Endothelial cell (in vitro differentiated cells): ENCODE data around the gene PLPPR5. TPM values are rescaled to one million over a fixed set of nuclear protein-coding genes. Genes with fewer than 3 reads are reported as not detected.

Experiments
- DNase-seq: peaks from one replicate; pipeline ENCODE4 v3.0.0; 2021; ENCODE audit warnings: low spot score
- H3K27ac Mint-ChIP-seq: one replicate; pipeline ENCODE4 v1.8.0; 2021; ENCODE audit warnings: mixed read lengths, inconsistent platforms; ENCODE audit not compliant: unreplicated experiment
- H3K27me3 Mint-ChIP-seq: one replicate; pipeline ENCODE4 v1.8.0; 2021; ENCODE audit warnings: mild to moderate bottlenecking, moderate library complexity, mixed read lengths, inconsistent platforms; ENCODE audit not compliant: unreplicated experiment
- H3K36me3 Mint-ChIP-seq: one replicate; pipeline ENCODE4 v1.8.0; 2021; ENCODE audit warnings: mild to moderate bottlenecking, low read depth, mixed read lengths, inconsistent platforms; ENCODE audit not compliant: unreplicated experiment
- H3K4me1 Mint-ChIP-seq: one replicate; pipeline ENCODE4 v1.8.0; 2021; ENCODE audit warnings: mild to moderate bottlenecking, mixed read lengths, inconsistent platforms; ENCODE audit not compliant: unreplicated experiment
- H3K4me3 Mint-ChIP-seq: one replicate; pipeline ENCODE4 v1.8.0; 2021; ENCODE audit warnings: mild to moderate bottlenecking, mixed read lengths, inconsistent platforms; ENCODE audit not compliant: unreplicated experiment
- H3K9me3 Mint-ChIP-seq: one replicate; pipeline ENCODE4 v1.8.0; 2021; ENCODE audit warnings: mixed read lengths, inconsistent platforms; ENCODE audit not compliant: unreplicated experiment
- total RNA-seq: library from RNA; stranded (reverse); fragmentation: NEBNext Ultra II Directional; extraction: Animal tissue kit (Norgen Biotek cat#: 25700); gene quantifications from one replicate; pipeline ENCODE4 v1.2.1, GENCODE V29; 2021; ENCODE audit not compliant: unreplicated experiment
- TF ChIP-seq, protein P1 (sequence below): fragments of 200-600 bp; sonication (generic); IDR thresholded peaks from one replicate; pipeline ENCODE4 v1.5.0; 2021; ENCODE audit warnings: antibody characterized with exemption; ENCODE audit not compliant: unreplicated experiment

PLPPR5 gene
- total RNA-seq, 1 donor from 2014 or later: 1.1 TPM

DNA sequence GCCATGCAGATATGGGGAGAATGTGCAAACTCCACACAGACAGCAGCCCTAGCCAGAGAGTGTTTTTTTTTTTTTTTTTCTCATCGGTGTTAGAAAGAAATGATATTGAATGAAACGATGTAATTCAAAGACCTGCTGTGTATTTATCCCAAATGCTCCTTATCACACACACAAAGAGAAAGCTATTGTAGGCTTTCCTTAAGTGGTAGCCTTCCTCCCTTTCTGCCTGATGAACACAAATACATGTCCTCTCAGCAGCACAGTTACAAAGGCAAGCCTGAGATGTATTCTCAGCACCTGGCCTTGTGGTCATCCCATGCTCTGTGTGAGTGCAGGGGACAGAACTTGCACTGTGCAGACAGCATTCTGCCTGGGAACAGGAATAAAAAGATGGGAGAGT, 93.8 kb downstream of the PLPPR5 start:
- no peaks in the 10 kb centered on the region for H3K4me1 Mint-ChIP-seq
- TF ChIP-seq, protein P1, sequence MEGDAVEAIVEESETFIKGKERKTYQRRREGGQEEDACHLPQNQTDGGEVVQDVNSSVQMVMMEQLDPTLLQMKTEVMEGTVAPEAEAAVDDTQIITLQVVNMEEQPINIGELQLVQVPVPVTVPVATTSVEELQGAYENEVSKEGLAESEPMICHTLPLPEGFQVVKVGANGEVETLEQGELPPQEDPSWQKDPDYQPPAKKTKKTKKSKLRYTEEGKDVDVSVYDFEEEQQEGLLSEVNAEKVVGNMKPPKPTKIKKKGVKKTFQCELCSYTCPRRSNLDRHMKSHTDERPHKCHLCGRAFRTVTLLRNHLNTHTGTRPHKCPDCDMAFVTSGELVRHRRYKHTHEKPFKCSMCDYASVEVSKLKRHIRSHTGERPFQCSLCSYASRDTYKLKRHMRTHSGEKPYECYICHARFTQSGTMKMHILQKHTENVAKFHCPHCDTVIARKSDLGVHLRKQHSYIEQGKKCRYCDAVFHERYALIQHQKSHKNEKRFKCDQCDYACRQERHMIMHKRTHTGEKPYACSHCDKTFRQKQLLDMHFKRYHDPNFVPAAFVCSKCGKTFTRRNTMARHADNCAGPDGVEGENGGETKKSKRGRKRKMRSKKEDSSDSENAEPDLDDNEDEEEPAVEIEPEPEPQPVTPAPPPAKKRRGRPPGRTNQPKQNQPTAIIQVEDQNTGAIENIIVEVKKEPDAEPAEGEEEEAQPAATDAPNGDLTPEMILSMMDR: no peak
- H3K27ac Mint-ChIP-seq: no peak overlapping the region
- DNase-seq: no peak
- no peak overlapping the region for H3K4me3 Mint-ChIP-seq
- H3K27me3 Mint-ChIP-seq: no peaks in the 10 kb centered on the region
- no peaks in the 10 kb centered on the region for H3K36me3 Mint-ChIP-seq
- H3K9me3 Mint-ChIP-seq: no peaks in the 10 kb centered on the region

DNA sequence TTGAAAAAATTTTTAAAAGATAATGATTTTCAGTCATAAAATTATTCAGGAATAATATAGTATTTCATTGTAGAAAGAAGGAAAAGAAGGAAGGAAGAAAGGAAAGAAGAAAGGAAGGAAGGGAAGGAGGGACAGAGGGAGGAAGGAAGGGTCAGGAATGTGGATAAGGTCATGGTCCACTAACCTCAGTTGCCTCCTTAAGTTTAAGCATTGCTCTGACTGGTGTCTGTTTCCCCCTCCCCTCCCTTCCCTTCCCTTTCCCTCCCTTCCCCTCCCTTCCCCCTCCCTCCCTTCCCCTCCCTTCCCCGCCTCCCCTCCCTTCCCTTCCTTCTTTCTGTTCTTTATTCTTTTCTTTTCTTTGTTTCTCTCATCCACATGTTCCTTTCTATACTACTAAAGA, 95.7 kb downstream of the PLPPR5 start:
- H3K27ac Mint-ChIP-seq: no peak overlapping the region
- no peaks in the 10 kb centered on the region for H3K4me1 Mint-ChIP-seq
- H3K36me3 Mint-ChIP-seq: no peaks in the 10 kb centered on the region
- no peak overlapping the region for H3K4me3 Mint-ChIP-seq
- no peaks in the 10 kb centered on the region for H3K9me3 Mint-ChIP-seq
- TF ChIP-seq, protein P1: no peak
- no peak for DNase-seq
- H3K27me3 Mint-ChIP-seq: no peaks in the 10 kb centered on the region

DNA sequence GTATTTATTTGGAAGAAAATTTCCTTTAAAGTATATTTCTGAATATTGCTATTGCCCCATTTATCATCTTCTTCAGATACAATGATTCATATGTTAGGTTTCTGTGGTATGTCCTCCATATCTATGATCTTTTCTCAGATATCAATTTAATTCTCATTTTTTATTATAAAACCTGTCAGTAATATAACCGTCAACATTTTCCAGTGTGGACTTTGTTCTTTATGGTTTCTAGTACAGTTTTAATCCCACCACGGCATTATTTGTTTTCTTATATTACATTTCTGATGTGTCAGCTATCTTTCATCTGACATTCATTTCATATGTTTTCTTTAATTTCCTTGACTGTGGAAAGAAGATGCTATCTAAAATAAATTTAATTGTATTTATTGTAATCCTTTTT, 97.9 kb downstream of the PLPPR5 start:
- TF ChIP-seq, protein P1: no peak
- H3K27ac Mint-ChIP-seq: no peak overlapping the region
- H3K9me3 Mint-ChIP-seq: no peaks in the 10 kb centered on the region
- no peaks in the 10 kb centered on the region for H3K27me3 Mint-ChIP-seq
- no peak overlapping the region for H3K4me3 Mint-ChIP-seq
- DNase-seq: no peak
- H3K4me1 Mint-ChIP-seq: no peaks in the 10 kb centered on the region
- no peaks in the 10 kb centered on the region for H3K36me3 Mint-ChIP-seq

DNA sequence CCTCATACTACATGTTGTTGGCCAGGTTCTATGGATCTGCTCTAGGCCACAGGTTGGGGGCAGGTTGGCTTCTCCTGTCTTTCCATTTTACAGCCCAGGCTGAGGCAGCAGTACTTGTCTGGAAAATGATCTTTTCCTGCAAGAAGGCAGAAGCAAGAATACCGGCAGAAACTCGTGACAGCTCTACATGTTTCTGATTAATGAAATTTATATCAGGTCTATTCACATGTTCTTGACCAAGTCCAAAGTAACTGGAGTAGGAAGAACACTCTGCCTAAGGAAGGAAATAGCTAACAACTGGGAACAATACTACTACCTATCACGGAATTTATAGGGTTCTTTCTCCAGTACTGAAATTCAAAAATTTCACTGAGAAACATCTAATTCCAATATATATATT, 98.3 kb downstream of the PLPPR5 start:
- DNase-seq: no peak
- no peaks in the 10 kb centered on the region for H3K4me1 Mint-ChIP-seq

DNA sequence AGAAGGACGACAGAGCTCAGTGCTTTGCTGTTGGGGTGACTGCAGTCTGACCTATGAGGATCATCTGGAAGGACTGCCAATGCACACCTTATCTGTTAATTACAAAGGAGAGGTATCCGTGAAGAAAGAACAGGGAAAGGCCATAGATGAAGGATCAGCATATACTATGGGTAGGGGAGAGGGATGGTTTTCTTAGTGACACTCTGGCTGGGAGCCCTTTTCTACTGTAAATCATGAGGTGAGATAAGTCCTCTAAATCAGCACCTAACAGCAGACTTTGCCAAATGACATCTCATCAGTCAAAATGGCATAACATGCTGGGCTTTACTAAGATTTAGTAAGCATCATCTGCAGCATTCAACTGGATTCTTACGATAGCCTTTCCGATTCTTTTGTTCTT, 100.0 kb downstream of the PLPPR5 start:
- H3K27me3 Mint-ChIP-seq: no peaks in the 10 kb centered on the region
- TF ChIP-seq, protein P1: no peak
- H3K4me1 Mint-ChIP-seq: no peaks in the 10 kb centered on the region
- no peak overlapping the region for H3K4me3 Mint-ChIP-seq
- H3K36me3 Mint-ChIP-seq: no peaks in the 10 kb centered on the region
- H3K9me3 Mint-ChIP-seq: no peaks in the 10 kb centered on the region
- DNase-seq: no peak
- H3K27ac Mint-ChIP-seq: no peak overlapping the region

More for the DNA sequence above, 98.3 kb downstream of the PLPPR5 start:
- H3K4me3 Mint-ChIP-seq: no peak overlapping the region
- no peaks in the 10 kb centered on the region for H3K27me3 Mint-ChIP-seq
- TF ChIP-seq, protein P1: no peak
- H3K36me3 Mint-ChIP-seq: no peaks in the 10 kb centered on the region
- no peak overlapping the region for H3K27ac Mint-ChIP-seq
- no peaks in the 10 kb centered on the region for H3K9me3 Mint-ChIP-seq
